ENCODE measurements around the gene ANXA4.
A peak's percentile ranks its signal among the peaks of the same experiment; 100 is the strongest.

ANXA4 gene

DNA sequence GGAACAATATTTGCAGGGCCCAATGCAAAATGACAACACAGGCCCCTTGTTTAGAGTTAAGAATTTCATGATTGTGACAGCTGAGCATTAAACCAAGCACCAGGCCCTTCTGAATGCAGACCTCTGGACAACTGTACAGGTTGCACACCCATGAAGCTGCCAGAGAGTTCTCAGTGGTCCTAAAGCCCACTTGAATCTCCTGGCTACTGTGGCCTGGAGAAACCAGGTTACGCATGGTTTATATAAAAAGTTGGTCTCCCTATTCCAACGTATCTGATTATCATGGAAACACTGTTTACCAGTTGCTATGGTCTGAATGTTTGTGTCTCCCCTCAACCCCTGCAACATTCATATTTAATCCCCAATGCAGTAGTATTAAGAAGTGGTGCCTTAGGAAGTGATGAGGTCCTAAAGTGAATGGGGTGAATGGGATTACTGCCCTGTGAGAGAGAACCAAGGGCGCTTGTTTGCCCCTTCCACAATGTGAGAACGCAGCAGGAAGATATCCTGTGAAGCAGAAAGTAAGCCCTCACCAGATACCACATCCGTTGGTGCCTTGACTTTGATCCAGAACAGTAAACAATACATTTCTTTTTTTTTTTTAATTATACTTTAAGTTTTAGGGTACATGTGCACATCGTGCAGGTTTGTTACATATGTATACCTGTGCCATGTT lies 48.0 kb upstream of the ANXA4 start:
- H3K4me3 ChIP-seq (replicated peaks; ENCODE audit: insufficient read depth, low read length) = no peak overlapping the region

DNA sequence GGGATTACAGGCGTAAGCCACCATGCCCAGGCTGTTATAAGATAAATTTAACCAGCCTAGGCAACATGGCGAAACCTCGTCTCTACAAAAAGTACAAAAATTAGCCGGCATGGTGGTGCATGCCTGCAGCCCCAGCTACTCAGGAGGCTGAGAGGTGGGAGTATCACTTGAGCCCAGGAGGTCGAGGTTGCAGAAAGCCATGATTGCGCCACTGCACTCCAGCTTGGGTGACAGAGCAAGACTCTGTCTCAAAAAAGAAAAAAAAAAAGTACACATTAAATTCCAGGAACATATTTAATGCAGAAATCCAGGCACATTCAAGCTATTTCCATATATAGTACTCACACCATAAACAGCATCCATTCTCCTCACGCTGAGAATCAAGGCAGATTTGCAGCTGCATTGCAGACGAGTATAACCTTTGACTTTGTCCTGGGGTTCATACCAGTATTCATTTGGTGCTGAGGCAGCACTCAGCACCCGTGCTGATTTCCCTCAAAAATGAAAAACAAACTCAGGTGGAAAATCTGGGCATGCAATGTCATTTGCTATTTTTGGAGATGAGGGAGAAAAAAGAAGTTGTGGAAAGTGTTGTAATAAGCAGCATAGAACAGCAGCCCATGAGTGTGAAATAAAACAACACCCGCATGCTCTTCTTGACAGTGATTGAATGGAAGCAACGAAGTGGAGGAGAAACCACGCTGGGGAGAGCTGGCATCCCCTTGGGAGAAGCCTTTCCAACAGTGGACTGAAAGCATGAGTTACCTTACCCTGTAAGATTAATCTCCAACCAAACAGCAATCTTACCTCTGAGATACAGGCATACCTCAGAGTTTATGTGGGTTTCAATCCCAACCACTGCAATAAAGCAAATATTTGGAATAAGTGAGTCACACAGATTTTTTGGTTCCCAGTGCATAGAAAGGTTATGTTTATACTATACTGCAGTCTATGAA lies 46.8 kb upstream of the ANXA4 start:
- peak in 1 of 2 experiments; percentile 65 for DNase-seq (ENCODE audit: low read depth in 1 of 2, low spot score in 1 of 2)
- Histone ChIP-seq H3K27me3 (ENCODE audit: insufficient read depth, poor library complexity, severe bottlenecking) (no peaks in the 10 kb centered on the region), H3K4me3 (replicated peaks; ENCODE audit: insufficient read depth, low read length) (no peak overlapping the region), H3K27ac (replicated peaks) (peak overlapping the region; percentile 54)
- TF ChIP-seq, protein P1, sequence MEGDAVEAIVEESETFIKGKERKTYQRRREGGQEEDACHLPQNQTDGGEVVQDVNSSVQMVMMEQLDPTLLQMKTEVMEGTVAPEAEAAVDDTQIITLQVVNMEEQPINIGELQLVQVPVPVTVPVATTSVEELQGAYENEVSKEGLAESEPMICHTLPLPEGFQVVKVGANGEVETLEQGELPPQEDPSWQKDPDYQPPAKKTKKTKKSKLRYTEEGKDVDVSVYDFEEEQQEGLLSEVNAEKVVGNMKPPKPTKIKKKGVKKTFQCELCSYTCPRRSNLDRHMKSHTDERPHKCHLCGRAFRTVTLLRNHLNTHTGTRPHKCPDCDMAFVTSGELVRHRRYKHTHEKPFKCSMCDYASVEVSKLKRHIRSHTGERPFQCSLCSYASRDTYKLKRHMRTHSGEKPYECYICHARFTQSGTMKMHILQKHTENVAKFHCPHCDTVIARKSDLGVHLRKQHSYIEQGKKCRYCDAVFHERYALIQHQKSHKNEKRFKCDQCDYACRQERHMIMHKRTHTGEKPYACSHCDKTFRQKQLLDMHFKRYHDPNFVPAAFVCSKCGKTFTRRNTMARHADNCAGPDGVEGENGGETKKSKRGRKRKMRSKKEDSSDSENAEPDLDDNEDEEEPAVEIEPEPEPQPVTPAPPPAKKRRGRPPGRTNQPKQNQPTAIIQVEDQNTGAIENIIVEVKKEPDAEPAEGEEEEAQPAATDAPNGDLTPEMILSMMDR (IDR thresholded peaks at IDR 0.05; ENCODE audit: insufficient read depth, low read length) = no peak
- TF ChIP-seq, protein P2, sequence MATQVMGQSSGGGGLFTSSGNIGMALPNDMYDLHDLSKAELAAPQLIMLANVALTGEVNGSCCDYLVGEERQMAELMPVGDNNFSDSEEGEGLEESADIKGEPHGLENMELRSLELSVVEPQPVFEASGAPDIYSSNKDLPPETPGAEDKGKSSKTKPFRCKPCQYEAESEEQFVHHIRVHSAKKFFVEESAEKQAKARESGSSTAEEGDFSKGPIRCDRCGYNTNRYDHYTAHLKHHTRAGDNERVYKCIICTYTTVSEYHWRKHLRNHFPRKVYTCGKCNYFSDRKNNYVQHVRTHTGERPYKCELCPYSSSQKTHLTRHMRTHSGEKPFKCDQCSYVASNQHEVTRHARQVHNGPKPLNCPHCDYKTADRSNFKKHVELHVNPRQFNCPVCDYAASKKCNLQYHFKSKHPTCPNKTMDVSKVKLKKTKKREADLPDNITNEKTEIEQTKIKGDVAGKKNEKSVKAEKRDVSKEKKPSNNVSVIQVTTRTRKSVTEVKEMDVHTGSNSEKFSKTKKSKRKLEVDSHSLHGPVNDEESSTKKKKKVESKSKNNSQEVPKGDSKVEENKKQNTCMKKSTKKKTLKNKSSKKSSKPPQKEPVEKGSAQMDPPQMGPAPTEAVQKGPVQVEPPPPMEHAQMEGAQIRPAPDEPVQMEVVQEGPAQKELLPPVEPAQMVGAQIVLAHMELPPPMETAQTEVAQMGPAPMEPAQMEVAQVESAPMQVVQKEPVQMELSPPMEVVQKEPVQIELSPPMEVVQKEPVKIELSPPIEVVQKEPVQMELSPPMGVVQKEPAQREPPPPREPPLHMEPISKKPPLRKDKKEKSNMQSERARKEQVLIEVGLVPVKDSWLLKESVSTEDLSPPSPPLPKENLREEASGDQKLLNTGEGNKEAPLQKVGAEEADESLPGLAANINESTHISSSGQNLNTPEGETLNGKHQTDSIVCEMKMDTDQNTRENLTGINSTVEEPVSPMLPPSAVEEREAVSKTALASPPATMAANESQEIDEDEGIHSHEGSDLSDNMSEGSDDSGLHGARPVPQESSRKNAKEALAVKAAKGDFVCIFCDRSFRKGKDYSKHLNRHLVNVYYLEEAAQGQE (IDR thresholded peaks at IDR 0.05; ENCODE audit: insufficient replicate concordance, low read depth) = no peak
- TF ChIP-seq POLR2AphosphoS5 (IDR thresholded peaks at IDR 0.05; ENCODE audit: low read depth) = no peak

More for the DNA sequence above, 48.0 kb upstream of the ANXA4 start:
- Histone ChIP-seq H3K27ac (replicated peaks) (peak overlapping the region; percentile 80), H3K27me3 (ENCODE audit: insufficient read depth, poor library complexity, severe bottlenecking) (no peaks in the 10 kb centered on the region)
- DNase-seq (ENCODE audit: low read depth in 1 of 2, low spot score in 1 of 2) = no peak
- TF ChIP-seq, protein P2 (IDR thresholded peaks at IDR 0.05; ENCODE audit: insufficient replicate concordance, low read depth) = no peak
- TF ChIP-seq POLR2AphosphoS5 (IDR thresholded peaks at IDR 0.05; ENCODE audit: low read depth) = no peak
- TF ChIP-seq SPI1 (IDR thresholded peaks at IDR 0.05; ENCODE audit: borderline replicate concordance, low read depth) = no peak
- no peak; the same call in 1 of the 2 replicates for TF ChIP-seq GABPA (IDR thresholded peaks at IDR 0.05; ENCODE audit: low read depth)

DNA sequence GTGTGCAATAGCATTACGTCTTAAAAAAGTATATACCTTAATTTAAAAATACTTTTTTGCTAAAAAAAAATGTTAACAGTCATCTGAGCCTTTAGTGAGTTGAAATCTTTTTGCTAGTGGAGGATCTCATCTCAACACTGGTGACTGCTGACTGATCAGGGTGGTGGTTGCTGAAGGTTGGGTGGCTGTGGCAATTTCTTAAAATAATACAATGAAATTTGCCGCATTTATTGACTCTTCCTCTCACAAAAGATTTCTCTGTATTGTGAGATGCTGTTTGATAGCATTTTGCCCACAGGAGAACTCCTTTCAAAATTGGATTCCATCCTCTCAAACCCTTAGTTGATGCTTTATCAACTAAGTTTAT lies 46.1 kb upstream of the ANXA4 start:
- Histone ChIP-seq H3K4me3 (replicated peaks; ENCODE audit: insufficient read depth, low read length) (no peak overlapping the region), H3K27me3 (ENCODE audit: insufficient read depth, poor library complexity, severe bottlenecking) (no peaks in the 10 kb centered on the region), H3K27ac (replicated peaks) (no peak overlapping the region)
- no peak for TF ChIP-seq GABPA (IDR thresholded peaks at IDR 0.05; ENCODE audit: low read depth)
- TF ChIP-seq, protein P2 (IDR thresholded peaks at IDR 0.05; ENCODE audit: insufficient replicate concordance, low read depth) = no peak
- TF ChIP-seq, protein P1 (IDR thresholded peaks at IDR 0.05; ENCODE audit: insufficient read depth, low read length) = no peak
- no peak for TF ChIP-seq POLR2AphosphoS5 (IDR thresholded peaks at IDR 0.05; ENCODE audit: low read depth)
- TF ChIP-seq SPI1 (IDR thresholded peaks at IDR 0.05; ENCODE audit: borderline replicate concordance, low read depth) = no peak
- no peak for DNase-seq (ENCODE audit: low read depth in 1 of 2, low spot score in 1 of 2)
